HG03575 (cell line): ENCODE measurements around the gene STAT5A.

Source experiments
- ATAC-seq: cut with Tn5 transposase; IDR thresholded peaks from one replicate; pipeline ENCODE4 v1.9.1; 2021; ENCODE audit not compliant: unreplicated experiment, insufficient number of reproducible peaks, low FRiP score; ENCODE audit errors: extremely low read depth

STAT5A gene

GRCh38 chr17:42266462-42266861, 21.8 kb upstream of the STAT5A start:
- no peak for ATAC-seq

DNA sequence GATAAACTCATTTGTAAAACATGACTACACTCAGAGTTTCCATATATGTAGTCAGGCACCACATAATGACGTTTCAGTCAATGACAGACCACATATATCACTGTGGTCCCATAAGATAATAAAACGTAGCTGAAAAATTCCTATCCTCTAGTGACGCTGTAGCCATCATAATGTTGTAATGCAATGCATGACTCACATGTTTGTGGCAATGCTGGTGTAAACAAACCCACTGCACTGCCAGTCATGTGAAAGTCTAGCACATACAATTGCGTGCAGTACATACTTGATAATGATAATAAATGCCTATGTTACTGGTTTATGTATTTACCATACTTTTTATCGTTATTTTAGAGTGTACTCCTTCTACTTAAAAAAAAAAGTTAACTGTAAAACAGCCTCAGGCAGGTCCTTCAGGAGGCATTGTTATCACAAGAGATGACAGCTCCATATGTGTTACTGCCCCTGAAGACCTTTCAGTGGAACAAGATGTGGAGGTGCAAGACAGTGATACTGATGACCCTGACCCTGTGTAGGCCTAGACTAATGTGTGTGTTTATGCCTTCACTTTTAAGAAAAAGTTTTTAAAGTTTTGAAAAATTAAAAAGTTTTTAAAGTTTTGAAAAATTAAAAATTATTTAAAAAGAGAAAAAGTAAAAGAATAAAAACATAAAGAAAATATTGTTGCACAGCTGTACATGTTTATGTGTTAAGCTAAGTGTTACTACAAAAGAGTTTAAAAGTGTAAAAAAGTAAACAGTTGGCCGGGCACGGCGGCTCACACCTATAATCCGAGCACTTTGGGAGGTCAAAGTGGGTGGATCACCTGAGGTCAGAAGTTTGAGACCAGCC, 21.2 kb upstream of the STAT5A start:
- ATAC-seq: no peak

GRCh38 chr17:42268236-42268635, 20.1 kb upstream of the STAT5A start:
- ATAC-seq: no peak

DNA sequence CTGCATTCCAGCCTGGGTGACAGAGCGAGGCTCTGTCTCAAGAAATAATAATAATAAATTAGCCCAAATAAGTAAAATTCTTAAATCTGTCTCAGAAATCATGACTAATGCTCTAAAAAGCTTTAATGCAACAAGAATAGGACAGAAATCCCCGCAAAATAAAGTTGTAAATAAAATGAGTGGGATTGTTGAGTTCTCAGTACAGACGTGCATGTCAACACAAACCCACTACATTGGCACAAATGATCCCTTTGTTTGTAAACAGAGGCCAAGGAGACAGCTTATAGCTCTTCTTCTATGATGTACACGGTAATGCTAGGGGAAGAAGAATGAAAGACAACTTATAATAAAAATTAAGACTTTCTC, 18.1 kb upstream of the STAT5A start:
- ATAC-seq: no peak

DNA sequence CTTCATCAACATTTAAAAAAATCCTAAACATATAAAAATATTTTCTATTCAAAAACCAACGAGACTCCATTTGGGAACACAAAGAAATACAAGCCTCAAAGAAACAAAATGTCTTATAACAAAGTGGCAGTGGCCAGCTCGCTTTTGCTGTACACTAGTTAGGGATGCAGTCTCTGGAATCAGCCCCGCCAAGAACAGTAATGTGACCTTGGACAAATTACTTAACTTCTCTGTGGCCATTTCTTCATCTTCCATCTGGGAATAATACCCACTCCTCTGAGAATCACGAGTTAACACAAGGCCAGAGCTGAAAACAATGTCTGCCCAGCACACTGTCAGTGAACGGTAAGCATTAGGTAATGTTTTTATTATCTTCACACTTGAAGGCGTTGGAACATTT, 17.7 kb upstream of the STAT5A start:
- no peak for ATAC-seq

- ATAC-seq: no peak
Measured at GRCh38 chr17:42271006-42271778, 17.1 kb upstream of the STAT5A start.

- ATAC-seq: no peak
Measured at GRCh38 chr17:42271779-42272035, 16.6 kb upstream of the STAT5A start.

DNA sequence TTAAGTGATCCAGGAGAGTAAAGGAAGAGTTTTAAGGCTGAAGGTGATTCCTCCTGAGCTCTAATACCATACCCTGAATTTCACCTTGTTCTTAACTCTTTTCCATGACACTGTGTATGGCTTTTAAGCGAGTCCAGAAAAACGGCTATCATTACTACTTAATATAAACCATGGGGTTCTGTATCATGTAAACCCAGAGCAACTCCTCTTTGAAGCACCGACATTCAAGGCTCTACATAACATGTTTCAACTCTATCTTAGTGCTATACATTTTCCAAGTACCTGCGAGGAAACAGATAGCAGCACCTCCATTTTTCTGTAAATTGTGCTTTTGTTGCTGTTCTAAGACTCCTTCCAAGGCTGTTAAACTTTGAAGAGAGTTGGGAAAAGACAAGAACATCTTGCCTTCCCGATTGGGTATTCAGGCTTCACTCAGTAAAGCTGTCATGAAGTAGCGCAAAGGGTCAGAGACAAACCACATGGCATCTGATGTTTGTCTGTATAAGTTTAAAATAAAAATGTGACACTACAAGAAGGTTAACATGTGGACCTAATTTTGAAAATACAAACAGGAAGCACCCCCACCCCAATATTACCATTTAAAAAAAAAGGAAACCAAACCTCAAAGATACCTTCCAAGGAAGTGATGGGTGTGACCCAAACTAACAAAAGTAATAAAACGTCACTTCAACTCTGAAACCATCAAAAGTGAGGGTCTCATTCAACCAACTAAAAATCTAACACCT, 16.0 kb upstream of the STAT5A start:
- ATAC-seq: no peak

DNA sequence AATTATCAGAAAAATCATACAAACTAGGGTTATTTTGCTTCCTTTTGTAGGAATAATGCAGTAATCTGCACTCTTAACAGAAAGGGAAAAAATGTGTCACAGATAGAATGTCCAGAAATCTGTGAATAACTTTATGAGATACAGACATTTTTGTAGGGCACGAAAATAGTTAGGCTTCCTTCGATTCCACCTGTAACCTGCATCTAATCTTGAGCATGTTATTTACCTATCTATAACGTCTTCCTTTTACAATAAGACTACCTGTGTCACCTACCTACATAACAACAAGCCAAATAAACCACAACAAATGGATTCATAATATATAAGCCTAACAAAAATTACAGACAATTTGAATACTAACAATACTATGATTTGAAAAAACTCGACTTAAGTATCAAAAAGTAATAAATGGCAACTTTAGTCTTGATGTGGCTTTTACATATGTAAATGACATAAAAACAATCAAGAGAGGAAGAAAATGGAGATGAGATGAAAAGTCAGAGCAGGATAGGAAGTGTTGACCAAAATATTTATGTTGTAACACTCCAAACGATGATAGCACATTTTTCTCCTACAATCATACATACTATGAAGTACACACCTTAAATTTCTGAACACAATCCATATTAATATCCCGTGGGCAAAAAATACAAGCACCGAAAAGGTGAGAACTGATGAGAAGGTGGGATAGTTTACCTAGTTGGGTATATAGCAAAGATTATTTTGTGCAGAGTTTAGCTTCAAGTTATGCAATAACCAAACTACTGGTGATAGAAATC, 14.6 kb upstream of the STAT5A start:
- ATAC-seq: no peak

DNA sequence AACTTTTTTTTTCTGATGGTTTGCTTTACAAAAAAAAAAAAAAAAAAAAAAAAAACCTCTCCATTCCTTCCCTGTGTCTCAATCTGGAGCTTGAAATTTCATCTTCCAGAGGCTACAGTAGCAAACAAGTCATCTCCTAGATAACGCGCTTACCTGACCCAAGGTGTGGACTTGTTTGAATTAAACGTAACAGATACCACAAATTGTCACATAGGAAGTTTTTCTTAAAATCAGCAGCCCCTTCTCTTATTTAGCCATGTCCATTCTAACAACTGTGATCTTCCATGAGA, 14.1 kb upstream of the STAT5A start:
- ATAC-seq: no peak

DNA sequence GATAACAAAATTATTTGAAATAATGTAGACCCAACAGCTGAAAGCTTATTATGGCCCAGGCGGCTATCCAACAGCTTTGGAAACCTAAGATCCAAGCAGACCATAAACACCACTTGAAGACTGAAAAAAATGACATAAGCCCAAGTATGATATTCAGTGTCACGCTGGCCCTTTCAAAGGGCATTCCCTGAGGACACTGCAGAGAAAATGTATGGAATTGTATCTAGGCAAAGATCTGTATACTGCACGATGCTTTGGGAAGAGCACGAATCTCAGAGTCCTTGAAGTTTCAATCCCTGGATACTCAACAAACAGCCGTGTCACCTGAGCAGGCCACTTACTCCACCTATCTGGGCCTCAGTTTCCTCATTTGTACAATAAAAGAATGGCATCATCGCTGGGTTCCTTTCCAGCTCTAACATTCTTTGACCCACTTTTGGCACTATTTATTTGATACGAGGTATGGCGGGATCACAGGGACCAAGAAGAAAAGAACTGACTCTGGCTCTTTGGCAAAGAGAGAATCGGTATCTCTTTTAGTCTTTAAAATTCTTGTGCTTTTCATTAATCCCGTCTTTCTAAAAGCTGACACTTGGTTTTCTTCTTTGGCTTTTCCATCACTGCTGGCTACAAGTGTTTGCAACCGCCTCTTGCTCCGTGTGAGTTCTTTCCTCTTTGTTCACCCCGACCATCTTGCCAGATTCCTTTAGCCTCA, 13.3 kb upstream of the STAT5A start:
- ATAC-seq: no peak

DNA sequence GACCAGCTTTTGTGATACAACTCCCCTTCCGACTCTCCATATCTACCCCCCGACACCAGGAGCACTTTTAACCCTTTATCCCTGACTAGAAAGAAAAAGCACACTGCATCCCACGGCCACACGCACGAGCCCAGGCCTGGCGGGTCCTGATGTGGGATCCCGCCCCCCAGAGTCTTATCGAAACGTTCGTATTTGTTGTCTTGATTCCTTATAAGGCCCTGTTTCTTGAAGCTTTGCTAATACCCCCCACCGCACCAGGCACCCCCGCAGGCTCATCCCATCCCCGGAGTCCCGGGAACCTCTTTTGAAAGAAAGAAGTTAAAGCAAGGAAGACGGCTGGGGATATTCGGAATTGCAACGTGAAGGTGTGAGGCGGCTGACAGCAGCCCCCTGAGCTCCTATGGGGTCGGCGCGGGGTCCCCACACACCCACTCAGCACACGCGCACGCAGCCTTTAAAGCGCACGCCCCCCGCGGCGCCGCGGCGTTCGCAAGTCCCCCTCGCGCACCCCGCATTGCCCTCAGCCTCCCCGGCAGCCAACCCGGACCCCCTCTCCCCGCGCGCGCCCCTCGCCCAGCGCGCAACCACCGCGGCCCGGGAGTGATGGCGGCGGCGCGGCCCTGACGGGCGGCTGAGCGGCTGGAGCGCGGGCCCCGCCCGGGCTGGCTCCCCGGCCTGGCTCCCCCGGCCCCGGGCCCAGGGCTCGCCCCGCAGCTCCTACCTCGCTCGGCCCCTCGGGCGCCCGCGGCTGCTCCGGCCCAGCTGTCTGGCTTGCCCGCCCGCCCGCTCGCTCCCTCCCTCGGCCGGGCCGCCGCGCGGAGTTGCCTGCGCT, 12.6 kb upstream of the STAT5A start:
- ATAC-seq: no peak

DNA sequence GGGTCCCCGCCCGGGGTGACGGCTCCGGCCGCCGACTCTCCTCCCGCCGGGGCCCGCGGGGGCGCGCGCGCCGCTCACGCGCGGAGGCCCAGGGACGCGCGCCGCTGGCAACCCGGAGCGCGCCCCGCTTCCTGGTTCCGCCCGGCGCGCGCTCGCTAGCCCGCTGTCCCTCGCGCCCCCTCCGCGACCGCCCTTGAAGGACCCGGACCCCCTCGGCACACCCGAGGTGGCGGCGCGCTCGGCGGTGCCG, 12.0 kb upstream of the STAT5A start, which contains the start of gene STAT5B:
Gene STAT5B (minus strand): TSS at position 33 of the 250 bp plus-strand sequence. CDS start 44,264 bp downstream, outside the sequence.
- ATAC-seq: no peak

- no peak for ATAC-seq
Measured at GRCh38 chr17:42276609-42277341, 11.5 kb upstream of the STAT5A start.

DNA sequence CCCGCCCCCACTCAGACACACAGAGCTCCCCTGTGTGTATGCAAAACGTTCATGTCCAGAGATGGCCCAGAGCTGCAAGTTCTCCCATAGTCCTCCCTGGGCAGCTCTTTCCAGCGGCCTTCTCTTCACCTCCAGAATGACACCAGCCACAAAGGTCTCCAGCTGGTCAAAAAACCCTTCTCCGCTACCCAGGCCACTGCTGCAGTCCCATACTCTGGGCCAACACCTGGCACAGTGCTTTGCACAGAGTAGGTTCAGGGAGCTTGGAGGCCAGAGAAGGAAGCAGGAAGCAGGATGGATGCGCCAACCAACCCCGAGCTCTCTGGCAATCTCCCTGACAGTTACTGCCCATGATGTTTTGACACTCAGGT, 11.0 kb upstream of the STAT5A start:
- ATAC-seq: no peak

DNA sequence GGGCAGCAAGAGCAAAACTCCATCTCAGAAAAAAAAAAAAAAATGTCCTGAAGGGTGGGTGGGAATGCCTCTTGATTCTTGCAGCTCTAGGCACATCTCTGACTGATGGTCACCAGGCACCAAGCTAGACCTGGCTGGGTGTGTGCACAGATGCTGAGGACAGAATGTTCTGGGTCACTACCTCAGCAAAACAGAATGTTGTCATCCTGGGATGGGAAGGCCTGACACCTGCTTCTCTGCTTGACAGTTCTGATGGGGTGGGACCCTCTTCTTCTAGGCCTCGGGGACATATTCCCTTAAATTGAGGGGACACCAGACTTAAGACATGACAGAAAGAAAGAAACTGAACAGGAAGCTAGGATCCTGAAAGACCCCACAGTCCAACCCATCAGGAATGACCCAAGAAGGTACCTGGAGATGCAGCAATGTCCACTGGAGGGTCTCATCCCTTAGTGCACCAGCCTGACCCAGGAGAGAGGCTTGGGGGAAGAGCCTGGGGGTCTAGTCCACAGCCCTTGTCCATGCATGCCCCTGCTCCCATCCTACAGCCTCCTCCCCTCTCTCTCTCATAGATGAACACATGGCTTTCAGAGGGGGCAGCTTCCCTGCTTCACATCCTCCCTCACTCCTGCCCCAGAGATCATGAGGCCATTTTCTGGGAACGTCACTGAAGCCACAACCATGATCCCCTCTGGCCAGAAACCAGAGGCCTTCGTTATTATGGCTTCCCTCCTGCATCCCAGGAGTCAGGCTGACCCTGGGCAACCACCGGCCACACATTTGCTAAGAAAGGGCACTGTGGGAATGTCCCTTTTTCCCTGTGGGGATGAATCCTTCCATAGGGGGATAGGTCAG, 8.3 kb upstream of the STAT5A start:
- ATAC-seq: no peak

DNA sequence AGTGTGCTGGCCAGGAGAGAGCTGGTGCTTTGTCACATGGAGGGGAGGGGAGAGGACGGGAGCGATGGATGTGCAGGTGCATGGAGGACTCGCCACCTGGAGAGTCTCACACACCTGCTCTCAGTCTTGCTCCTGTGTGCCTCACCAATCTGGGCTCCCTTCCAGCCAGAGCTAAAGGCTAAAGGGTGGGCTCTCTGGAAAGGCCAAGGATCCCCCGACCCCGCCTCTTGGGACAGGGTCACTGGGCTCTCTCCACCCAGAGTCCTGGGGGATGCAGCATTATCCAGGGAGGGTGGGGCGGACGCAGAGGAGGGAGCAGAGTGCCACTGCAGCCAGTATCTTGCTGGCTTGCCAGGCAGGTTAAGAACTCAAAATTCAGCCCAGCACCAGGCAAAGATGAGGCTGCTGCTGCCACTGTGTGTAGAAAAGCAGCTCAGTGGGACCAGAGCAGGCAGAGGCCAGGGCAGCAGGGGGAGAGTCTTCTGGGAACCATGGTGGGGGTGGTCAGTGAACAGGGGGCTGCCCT, 6.7 kb upstream of the STAT5A start:
- ATAC-seq: no peak
